ENCODE results near the gene SOX2.

SOX2 gene

GRCh38 chr3:181711325-181712135, at the start of gene SOX2:
Gene SOX2 (plus strand): TSS chr3:181711925. CDS start chr3:181712361, 436 bp downstream.
- DNase-seq: peak; percentile 37

GRCh38 chr3:181683563-181683962, 28.2 kb upstream of the SOX2 start:
- DNase-seq: no peak

GRCh38 chr3:181687190-181687589, 24.5 kb upstream of the SOX2 start:
- no peak for DNase-seq

DNA sequence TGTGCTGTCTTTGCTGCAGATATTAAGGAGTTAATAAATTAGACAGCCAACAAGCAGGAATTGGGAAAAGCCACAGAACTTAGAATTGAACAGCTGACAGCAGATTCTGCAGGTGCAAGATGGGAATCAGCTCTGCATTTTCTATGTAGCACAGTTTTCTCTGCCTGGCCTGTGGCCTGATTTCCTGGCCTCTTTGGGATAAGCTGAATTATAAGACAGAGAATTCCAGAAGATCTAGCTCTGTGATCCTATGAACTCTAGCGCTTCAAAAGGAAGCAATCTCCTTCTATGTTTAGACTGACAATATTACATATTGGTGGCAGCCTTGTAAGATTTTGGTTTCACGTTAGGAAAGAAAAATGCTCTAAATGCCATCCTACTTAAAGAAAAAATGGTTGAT, 24.0 kb upstream of the SOX2 start:
- DNase-seq: no peak

- DNase-seq: no peak
Observed at GRCh38 chr3:181689546-181689945, 22.2 kb upstream of the SOX2 start.

DNA sequence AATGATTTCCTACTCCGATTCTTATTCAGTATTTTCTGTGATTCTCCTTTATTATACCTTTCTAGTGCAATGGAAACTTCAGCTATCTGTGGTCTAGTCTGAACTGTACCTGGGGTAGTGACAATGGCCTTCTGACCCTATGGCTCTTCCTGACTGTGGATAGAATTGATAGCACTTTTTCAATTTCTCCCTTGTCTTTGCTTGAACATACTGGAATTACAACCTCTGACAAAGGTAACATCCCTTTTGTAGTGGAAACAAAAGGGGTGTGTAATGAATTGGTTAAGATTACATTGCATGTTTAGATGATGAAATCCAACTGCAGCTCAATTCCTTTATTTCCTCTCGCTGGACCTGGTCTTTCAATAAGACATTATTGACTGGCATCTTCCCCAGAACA, 21.0 kb upstream of the SOX2 start:
- no peak for DNase-seq

DNA sequence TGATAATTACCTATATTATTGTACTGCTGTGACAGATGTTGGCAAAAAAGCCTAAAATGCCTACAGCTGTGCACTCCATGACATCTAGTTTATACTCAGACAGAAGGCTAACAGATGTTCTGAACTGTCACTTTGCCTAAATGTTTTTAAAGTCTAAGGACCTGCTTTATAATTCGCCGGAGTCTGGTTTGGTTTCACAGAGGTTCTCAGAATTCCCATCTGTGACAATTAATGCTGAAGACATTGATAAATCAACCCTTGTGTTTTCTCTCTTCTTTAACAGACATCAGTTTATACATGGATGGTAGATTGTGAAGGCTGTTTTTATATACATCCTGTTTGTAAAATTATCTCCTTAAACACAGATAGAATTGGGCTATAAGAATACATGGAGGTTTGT, 19.8 kb upstream of the SOX2 start:
- no peak for DNase-seq

DNA sequence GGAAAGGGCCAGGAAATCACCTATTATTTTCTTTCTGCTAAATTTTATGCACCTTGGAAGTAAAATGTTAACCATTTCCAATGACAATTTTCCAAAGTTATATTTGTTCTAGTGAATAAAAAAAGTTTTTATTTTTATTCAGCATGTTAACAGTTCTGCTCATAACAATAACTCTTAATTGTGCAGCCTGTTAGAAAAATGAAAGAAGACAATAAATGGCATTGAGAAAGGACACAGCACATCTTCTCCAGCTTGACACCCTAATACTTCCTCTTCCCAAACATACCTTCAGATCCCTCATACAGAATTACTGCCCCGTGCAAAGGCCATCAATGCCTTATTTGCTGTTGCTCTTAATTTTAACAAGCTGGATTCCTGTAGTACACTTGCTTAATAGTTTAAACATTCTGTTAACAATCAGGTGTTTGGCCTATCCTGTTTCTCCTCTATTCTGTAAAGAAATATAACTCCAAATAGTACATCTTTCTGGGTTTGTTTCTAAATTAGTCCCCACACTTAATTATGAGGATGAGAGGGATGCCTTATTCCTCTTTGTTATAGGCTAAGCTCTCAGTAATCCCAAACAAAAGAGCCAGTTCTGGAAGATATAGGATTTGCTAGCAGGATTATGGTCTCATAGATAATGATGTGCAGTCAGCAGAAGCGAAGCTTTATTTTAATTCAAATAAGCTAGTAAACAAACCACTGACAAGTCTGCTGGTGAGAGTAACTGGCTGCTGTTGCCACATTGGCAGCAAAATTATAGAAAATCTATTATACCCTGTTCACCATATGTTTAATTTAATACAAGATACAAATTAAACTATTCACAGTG, 19.2 kb upstream of the SOX2 start:
- no peak for DNase-seq

DNA sequence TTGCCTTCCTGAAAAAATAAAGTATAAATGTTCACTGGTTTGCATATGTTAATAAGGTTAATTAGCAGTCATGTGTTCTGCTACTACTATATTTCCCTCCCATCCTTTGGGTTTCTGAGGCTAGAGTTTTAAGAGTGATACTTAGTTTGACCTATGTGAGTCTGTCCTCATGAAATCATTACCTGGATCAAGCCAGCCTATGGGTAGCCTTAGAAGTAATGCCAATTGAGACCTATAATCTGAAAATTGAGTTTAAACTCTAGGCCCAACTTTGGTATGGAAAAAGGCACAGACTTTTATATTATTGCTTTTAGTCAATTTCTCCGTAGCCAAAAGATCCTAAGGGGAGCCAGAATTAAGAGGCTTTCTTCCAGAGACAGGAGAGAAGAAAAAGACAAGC, 18.4 kb upstream of the SOX2 start:
- DNase-seq: no peak

- no peak for DNase-seq
Observed at GRCh38 chr3:181694805-181695660, 16.7 kb upstream of the SOX2 start.

DNA sequence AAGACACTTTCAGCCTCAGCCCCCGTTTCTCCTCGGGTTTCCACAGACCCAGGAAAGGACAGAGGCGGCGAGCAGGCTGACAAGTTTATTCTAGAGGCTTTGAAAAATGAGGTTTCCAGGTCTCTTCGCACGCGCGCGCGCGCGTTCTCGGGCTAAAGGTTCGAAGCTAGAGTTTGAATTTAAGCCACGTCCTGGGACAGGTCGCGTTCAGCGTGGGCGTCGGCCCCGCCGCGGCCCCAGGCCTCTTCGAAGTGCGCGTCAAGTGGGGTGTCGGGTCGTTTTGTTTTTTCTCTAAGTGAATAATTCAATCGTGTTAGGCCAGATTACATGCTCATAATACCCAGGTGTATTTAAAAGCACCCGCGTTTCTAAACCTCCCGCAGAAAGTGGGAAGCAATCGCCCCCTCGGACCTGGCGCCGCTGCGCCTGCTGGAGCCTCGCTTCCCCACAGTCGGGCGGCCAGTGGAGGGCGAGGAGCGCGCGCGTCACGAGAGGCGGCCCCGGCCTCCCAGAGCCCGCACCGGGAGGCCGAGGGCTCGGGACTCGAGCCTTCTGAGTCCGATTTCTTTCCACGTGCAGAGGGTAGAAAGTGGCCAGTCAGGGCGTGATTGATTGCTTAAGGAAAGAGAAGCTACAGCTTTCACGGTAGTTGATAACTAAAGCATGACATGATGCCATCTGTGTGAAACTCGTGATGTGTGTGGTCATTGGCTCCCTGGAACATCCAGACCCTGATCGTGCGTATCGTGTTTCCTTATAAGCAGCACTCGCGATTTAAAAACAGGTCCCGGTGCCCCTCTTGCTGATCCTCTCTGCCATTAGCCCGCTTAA, 15.8 kb upstream of the SOX2 start:
- DNase-seq: no peak

GRCh38 chr3:181696626-181697230, 15.0 kb upstream of the SOX2 start:
- no peak for DNase-seq

DNA sequence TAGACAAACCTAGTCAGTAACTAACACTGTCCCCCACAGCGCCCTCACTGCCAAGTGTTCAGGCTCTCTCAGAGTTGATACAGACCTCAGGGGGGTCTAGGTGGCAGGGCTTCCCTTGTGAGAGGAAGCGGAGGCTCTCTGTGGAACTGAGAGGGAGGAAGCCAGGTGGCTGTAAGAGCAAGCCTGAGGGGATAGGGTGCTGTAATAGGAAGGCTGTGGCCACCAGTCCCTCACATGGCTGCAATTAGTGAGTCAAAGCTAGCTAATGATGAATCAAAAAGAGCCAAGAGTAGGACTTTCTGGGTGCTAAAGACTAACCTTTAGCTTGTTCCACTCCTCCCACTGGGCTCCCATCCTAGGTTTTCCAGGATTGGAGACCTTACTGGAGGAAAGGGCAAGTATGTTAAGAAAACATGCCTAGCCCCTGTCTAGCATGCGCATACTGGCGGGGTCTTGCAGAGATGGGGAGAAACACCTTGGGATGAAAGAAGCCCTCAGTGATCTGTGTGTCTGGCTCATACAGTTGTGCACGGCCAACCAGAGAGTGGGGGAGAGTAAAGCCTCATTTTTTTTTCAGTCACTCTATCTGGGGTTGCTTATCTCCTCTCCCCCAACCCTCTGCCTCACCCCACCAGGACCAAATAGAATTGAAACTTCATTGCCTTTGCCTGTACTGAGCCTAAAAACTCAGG, 13.3 kb upstream of the SOX2 start:
- no peak for DNase-seq

DNA sequence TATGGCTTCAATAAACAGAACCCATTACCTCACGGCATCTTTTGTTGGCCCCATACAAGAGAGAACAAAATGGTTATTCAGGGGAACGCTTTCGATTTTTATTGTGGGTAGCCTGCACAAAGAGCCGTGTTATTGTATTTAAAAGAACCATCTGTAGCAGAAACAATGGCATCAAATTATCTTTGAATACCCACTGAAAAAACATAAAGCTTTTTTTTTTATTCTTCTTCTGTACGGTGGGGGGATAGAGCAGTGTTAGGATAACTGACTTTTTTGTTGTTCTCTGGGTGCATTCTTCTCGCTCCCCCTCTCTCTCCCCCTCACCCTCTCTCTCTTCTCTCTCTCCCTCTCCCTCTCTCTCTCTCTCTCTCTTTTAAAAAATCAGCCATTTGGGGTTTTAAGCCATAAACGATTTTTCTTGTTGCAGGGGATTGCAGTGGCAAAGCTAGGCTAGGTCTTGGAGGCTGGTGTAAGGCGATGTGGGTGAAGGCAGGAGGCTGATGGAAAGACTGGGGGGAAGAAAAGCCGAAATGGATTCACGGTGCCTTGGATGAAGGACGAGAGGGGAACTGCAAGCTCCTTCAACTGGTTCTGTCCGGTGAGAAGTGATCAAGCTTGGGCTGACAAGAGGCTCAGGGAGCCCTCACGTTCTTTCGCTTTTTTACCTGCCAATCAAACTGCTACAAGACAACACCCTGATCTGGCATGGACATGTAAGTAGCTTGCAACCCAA, 12.4 kb upstream of the SOX2 start:
- no peak for DNase-seq

DNA sequence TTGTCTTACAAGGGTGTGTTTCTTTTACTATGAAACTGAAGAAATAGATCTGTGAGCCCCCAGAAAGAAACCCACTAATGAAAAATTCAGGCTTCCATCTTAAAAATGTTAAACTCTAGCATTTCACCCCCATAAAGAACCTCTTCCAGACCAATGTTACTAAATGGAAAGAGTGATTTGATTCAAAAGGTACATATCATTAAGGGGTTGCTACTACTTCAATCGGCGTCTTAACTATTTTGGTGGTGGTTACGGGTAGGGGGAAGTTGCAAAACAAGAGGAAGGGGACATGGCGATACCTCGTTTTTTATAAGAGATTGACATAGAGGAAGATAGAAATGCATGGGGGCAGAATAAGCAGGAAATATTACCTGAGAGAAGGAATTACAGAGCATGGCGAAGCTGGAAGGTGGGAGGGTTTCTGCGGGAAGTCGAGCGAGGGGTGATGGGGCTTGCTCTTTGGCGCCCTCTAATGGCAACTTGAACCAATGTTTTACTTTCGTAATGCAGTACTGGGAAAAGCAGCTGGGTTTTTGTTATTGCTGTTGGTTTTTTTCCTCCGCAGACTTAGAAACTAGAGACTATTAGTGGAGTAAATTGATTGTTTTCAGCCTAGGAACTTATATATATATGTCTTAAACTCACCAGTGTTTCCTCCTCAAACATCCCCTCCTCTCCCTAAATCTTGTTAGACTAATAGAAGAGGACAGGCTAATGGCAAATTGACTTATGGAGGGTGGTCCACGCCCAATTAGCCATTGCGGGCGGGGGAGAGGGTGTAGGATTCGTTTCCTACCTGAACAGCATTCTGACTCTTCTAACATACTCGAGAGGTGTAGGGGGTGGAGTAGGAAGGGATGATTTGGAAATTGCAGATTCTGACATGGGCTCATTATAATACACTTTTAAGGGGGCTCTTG, 11.3 kb upstream of the SOX2 start:
- DNase-seq: peak; percentile 12

DNA sequence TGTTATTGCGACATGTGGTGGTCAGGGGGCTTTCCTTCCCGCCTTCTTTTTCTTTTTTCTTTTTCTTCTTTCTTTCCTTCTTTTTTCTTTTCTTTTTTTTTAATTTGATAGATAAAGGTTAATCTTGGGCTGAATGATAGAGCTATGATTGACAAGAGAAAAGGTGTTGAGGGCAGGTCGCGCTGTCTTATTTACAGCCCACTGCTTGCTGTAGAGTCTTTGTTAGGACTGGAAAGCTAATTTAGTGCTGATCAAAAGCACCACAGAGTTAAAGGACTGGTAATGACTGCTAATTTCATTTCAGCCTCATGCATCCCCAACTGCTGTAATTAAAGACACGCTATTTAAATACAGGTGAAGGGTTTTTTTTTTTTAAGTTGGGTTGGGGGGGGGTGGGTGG, 10.6 kb upstream of the SOX2 start:
- no peak for DNase-seq

DNA sequence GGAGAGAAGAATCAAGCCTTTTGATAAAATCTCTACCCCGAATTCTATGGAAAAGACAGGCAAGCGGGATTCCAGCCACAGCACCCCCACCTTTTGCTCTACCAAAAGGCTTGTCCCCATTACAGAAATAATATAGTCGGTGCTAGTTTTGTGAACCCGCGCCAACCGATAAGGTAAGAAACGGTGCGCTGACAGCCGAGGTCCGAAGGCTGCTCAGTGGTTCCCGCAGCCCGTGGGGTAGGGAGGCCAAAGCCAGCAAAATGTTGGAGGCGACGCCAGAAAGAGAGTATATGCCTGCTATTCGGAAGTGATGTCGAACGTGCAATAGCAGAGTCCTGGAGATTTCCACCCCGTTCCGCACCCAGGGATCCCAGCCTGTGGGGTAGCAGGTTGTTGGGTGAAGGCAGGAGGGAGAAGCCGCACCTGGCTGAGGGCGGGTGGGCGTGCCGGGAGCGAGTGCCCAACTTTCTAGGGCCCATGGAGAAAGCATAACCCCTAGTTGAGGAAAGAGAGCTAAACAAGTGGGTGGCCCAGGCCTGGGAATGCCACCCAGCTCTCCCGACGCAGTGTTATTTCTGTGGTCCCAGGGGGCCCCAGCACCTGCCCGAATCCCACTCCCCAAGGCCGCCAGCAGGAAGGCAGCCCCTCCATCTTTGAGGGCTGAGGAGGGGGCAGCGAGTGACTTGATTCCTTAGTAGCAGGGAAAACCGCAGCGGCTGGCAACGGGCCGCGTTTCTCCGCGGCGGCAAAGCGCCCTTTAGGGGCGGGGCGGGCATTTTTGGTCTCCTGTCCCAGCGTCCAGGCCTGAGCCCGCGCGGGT, 7.9 kb upstream of the SOX2 start:
- DNase-seq: no peak

DNA sequence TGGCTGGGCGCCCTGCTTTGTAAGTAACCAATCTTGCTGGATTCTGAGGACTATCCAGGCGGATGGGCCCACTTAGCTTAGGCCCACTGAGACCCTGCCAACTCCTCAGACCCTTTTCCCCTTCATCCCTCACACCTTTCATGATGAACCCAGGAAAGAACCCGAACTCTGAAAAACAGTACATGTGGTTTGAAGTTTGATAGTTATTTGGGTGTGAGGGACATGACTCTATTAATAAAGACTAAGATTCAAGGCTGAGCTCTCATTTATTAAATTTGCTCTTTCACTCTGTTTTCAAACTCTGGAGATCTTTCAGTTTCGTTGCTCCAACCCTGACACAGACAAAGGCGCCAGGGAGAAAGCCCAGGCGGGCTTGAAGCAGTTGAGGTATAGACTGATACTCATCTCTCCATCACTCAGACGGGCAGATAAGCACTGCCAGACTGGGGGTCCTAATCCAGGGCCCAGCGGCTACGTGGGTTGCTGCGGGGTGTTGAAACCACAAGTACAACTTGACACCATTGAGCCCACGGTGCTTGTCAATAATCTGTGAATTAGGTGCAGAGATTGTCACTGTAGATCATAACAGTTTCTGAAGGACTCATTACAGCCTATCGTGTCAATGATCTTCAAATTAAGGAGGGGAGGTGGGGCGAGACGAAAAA, 7.2 kb upstream of the SOX2 start:
- no peak for DNase-seq

Measured in DMS79 (cell line).